Vagina (tissue), 2 donors: ENCODE results near the gene PODXL2.

ENCODE experiments used
- POLR2A ChIP-seq, 2 donors: fragments of 450-650 bp; IDR thresholded peaks; one replicate each; pipeline ENCODE4 v1.6.1; 2017; ENCODE audit warnings: antibody characterized with exemption in 2 of 2, mild to moderate bottlenecking in 2 of 2, moderate library complexity in 2 of 2
- POLR2AphosphoS5 ChIP-seq, 2 donors: sonication (generic); formaldehyde crosslinking; IDR thresholded peaks; one replicate each; pipeline ENCODE4 v1.9.0; 2017; ENCODE audit warnings: antibody characterized with exemption in 2 of 2, mild to moderate bottlenecking in 2 of 2, low read depth in 1 of 2; ENCODE audit not compliant: insufficient read depth in 1 of 2
- TF ChIP-seq, protein P1 (sequence below), 3 experiments: fragments of 450-650 bp in 2 of 3; fragments of 200-600 bp in 1 of 3; sonication (generic) in 1 of 3; IDR thresholded peaks; one replicate each; pipeline ENCODE4 v1.5.1; 2017 to 2019; ENCODE audit warnings: antibody characterized with exemption in 3 of 3, mild to moderate bottlenecking in 2 of 3, moderate library complexity in 2 of 3

DNA sequence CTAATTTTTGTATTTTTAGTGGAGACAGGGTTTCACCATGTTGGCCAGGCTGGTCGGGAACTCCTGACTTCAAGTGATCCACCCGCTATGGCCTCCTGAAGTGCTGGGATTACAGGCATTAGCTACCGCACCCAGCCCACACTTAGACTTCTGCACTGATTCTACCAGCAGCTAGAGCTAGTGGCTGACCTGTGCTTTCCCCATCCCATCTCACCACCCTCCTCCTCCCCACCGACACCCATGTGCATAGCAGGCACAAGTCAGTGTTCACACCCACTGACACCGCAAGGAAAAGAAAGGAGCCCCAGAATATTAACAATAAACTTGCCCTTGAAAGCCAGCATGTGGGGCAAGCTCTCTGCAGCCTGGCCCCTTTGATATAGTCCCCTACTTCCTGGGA lies 32.6 kb downstream of the PODXL2 start:
- TF ChIP-seq POLR2A (IDR thresholded peaks at IDR 0.05): no peak
- TF ChIP-seq, protein P1, sequence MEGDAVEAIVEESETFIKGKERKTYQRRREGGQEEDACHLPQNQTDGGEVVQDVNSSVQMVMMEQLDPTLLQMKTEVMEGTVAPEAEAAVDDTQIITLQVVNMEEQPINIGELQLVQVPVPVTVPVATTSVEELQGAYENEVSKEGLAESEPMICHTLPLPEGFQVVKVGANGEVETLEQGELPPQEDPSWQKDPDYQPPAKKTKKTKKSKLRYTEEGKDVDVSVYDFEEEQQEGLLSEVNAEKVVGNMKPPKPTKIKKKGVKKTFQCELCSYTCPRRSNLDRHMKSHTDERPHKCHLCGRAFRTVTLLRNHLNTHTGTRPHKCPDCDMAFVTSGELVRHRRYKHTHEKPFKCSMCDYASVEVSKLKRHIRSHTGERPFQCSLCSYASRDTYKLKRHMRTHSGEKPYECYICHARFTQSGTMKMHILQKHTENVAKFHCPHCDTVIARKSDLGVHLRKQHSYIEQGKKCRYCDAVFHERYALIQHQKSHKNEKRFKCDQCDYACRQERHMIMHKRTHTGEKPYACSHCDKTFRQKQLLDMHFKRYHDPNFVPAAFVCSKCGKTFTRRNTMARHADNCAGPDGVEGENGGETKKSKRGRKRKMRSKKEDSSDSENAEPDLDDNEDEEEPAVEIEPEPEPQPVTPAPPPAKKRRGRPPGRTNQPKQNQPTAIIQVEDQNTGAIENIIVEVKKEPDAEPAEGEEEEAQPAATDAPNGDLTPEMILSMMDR (IDR thresholded peaks at IDR 0.05): no peak
- TF ChIP-seq POLR2AphosphoS5 (IDR thresholded peaks at IDR 0.05; ENCODE audit: insufficient read depth in 1 of 2, low read depth in 1 of 2): no peak
